Liver (tissue), 3 donors: ENCODE results near the gene GPR84.

Experiments
- CTCF ChIP-seq: fragments of 150-350 bp; IDR thresholded peaks from 2 replicates; pipeline ENCODE4 v1.5.1; 2017; ENCODE audit warnings: improper control_type of control experiment, low read depth, low read length; ENCODE audit not compliant: missing input control
- GABPA ChIP-seq, 2 donors: IDR thresholded peaks in 1 of 2; conservative IDR thresholded peaks in 1 of 2; 2 replicates each; pipeline ENCODE4 v1.6.1; 2016; ENCODE audit warnings: antibody characterized with exemption in 2 of 2, mild to moderate bottlenecking in 1 of 2, moderate library complexity in 1 of 2
- REST ChIP-seq: IDR thresholded peaks from 2 replicates; pipeline ENCODE4 v1.6.1; 2016; ENCODE audit warnings: antibody characterized with exemption, mild to moderate bottlenecking
- RXRA ChIP-seq, 2 donors: IDR thresholded peaks; 2 replicates each; pipeline ENCODE4 v1.6.1; 2017 to 2018; ENCODE audit warnings: antibody characterized with exemption in 2 of 2, mild to moderate bottlenecking in 1 of 2
- TAF1 ChIP-seq: conservative IDR thresholded peaks from 2 replicates; pipeline ENCODE4 v1.6.1; 2016; ENCODE audit warnings: antibody characterized with exemption, mild to moderate bottlenecking
- donor health status: healthy.
- donor health status: healthy.

GRCh38 chr12:54368709-54369596 is 4.7 kb upstream of the GPR84 start:
- TF ChIP-seq CTCF (peak; percentile 69), RXRA (IDR thresholded peaks at IDR 0.05) (no peak), TAF1 (no peak), REST (no peak), GABPA (IDR thresholded peaks at IDR 0.05 in 1 of 2, conservative IDR thresholded peaks at IDR 0.05 in 1 of 2) (no peak)
